GM20000 (cell line): ENCODE results near the gene FMNL1.
A peak's percentile ranks its signal among the peaks of the same experiment; 100 is the strongest.
"Not testable (repeated sequence)": the region's sequence is repeated elsewhere in the genome, so short reads cannot be mapped to it uniquely, and the experiment has no call there.

Experiments used
- DNase-seq: peaks from one replicate; pipeline ENCODE4 v3.0.0; 2012; ENCODE audit warnings: low spot score
- TF ChIP-seq, protein P1 (sequence below): IDR thresholded peaks from 2 replicates; pipeline ENCODE4 v1.5.1; 2012; ENCODE audit warnings: mild to moderate bottlenecking, control low read depth; ENCODE audit errors: extremely low read depth, missing control alignments

Gene FMNL1

DNA sequence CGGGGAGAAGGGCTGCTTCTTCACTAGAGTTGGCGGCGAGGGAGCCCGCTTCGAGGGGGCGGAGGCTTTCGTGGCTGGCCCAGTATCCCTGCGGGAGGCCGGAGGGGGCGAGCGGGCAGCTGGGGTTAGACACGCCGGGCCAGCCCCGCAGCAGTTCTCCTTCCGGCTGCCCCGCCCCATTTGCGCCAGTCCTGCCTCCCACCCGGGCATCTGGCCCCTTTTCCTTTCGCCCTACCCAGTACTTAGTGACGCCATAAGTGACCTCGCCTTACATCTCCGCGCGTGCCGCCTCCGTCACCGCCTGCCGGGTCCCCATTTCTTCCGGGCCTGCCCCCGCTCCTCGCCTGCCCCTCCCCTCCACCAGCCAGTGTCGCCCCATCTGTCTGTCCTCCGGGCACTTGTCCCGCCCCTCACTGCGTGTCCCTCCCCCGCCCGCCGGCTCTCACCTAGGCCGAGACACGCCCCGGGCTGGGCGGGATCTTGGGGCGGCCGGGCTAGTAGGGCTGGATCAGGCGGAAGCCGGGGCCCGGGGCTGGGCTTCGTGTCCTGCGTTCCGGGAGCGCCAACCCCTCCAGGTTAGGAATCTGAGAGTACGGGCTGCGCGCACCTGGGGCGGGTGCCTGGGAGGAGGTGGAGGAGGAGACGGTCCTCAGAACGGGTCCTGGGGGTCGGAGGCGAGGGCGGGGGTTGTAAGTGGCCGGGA lies 25.9 kb downstream of the FMNL1 start:
- DNase-seq, result peak; percentile 99

DNA sequence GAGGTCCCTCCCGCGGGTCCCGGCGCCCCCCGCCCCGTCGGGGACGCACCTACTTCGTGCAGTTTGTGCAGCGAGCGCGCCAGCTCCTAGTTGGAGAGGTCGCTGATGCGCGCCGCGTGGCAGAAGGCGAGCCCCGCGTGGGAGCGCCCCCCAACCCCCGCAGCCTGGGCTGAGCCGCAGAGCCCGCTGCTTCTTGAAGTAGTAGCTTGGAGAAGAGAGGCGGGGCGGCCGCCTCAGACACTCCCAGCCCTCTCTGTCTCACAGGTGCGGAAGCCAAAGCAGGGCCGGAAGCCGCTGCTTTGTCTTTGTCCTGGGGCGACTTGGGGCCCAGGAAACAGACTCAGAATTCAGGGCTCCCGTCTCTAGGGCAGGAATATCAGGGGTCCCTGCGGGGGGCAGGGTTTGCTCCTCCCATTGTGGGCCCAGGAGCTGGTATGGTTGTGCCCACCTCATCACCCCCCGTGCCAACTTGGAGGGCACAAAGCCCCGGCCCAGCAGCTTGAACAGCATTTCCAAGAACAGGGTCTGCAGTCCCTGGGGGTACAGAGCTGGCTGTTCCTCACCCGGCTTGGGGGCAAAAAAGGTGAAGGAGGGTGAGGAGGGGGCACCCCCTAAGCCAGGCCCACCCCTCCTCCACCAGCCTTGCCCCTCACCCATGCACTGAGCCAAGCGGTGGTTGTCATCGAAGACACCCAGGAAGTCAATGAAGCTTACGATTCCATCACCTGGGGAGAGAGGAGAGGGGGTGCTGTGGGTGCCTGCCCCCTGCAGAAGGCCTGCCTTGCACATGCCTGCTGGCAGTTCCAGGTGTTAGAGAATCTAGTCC lies 26.7 kb downstream of the FMNL1 start:
- DNase-seq, result peak; percentile 91
- TF ChIP-seq, protein P1, sequence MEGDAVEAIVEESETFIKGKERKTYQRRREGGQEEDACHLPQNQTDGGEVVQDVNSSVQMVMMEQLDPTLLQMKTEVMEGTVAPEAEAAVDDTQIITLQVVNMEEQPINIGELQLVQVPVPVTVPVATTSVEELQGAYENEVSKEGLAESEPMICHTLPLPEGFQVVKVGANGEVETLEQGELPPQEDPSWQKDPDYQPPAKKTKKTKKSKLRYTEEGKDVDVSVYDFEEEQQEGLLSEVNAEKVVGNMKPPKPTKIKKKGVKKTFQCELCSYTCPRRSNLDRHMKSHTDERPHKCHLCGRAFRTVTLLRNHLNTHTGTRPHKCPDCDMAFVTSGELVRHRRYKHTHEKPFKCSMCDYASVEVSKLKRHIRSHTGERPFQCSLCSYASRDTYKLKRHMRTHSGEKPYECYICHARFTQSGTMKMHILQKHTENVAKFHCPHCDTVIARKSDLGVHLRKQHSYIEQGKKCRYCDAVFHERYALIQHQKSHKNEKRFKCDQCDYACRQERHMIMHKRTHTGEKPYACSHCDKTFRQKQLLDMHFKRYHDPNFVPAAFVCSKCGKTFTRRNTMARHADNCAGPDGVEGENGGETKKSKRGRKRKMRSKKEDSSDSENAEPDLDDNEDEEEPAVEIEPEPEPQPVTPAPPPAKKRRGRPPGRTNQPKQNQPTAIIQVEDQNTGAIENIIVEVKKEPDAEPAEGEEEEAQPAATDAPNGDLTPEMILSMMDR, result no peak

More for the DNA sequence above, 25.9 kb downstream of the FMNL1 start:
- TF ChIP-seq, protein P1, result no peak

DNA sequence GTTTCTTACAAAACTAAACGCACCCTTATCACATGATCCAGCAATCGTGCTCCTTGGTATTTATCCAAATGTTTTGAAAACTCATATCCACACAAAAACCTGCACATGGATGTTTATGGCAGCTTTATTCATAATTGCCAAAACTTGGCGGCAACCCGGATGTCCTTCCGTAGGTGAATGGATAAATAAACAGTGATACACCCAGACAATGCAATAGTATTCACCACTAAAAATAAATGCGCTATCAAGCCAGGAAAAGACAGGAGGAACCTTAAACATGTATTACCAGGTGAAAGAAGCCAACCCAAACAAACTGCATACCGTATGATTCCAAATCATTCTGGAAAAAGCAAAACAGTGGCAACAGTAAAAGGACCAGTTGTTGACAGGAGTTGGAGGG lies 30.2 kb downstream of the FMNL1 start:
- TF ChIP-seq, protein P1, result no peak
- DNase-seq, result no peak

DNA sequence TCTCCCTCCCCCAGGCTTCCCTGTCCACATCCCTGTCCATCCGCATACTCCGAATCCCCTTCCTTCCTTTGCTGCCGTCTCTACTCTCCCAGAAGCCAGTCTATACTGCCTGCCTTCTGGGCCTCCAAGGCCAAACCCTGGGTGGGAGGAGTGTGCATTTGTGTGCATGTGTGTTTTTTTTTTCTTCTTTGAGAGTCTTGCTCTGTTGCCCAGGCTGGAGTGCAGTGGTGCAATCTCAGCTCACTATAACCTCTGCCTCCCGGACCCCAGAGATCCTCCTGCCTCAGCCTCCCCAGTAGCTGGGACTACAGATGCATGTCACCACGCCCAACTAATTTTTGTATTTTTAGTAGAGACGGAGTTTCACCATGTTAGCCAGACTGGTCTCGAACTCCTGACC lies 31.6 kb downstream of the FMNL1 start:
- DNase-seq, result not testable (repeated sequence)

DNA sequence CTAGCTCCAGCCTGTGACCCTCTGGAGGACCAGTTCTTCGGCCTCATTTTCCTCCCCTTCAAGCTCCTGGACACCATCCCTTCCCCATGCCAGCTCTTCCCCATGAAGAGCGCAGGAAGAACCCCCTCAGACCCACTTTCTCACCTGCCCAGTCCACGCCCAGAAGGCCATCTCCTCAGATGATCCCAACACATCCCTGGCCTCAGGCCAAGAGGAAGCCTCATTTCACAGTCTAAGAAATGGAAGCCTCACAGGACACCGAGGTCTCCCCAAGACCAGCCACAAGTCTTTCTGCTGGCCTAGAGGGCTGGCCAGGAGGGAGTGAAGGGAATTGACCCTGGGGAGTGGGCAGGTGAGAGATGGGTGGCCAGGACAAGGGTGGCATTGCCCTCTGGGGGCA lies 32.2 kb downstream of the FMNL1 start:
- DNase-seq, result no peak
- TF ChIP-seq, protein P1, result no peak

DNA sequence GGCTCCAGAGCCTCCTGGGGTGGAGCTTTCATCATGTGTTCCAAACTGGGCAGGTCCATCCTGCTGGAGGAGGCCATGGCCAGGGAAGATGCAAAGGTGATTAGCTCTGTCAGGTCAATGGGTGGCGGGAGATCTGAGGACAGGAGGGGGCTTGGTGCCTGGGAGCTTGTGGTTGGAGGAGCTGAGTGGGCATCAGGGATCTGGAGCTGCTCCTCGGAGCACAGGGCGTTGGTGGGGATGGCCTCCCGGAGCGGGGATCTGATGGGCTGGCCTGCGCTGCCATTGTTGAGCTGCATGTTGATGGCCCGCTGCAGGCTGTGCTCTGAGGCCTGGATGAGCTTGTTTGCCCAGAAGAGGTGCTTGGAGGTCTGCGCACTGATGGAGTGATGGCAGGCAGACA lies 33.7 kb downstream of the FMNL1 start:
- TF ChIP-seq, protein P1, result no peak
- DNase-seq, result no peak

DNA sequence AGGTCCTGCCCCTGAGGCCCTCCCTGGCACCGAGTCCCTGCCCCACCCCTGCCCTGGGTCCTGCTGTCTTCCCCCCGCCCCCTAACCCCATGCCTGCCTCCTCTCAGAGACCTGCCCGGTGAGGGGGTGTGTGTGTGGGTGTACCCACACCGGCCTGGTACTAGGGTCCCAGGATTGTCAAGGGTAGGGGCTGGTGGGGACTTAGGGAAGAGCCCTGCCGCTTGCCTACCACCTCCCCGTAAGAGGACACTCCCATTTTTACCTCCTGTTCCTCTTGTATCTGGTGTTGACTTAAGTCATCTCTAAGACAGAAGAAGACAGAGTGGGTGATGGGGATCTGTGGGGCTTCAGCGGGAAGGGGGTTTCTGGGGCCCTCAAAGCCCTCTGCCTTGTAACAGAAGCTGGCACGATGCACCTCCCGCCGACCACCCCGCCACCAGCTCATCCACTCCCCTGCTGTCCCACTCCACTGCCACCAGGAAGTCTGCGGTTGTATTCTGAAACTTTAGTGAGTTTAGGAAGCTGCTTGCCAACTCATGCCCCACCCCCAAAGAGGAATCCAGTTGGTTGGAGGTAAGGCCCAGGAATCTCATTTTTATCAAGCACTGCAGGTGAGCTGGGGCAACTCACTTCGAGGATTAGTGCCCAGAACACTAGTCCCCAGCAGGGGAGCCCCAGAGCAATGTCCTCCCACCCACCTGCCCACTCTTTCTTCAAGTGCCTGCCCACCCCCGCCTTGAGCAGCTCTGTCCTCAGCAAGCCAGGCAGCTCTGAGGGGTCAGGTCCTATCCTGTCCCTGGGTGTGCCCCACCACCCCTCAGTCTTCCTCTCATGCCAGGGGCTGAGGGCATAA lies 34.7 kb downstream of the FMNL1 start:
- TF ChIP-seq, protein P1, result no peak
- no peak for DNase-seq
